GM11168 (cell line): Measurements from ENCODE around the gene MLLT1.

Experiments used
- in situ Hi-C: fragments of 300-500 bp; cut with MboI; formaldehyde crosslinking; loops from one replicate; pipeline ENCODE4 v1.12.0; 2022; ENCODE audit warnings: low sequenced_read_pairs; ENCODE audit not compliant: unreplicated experiment

Gene MLLT1

DNA sequence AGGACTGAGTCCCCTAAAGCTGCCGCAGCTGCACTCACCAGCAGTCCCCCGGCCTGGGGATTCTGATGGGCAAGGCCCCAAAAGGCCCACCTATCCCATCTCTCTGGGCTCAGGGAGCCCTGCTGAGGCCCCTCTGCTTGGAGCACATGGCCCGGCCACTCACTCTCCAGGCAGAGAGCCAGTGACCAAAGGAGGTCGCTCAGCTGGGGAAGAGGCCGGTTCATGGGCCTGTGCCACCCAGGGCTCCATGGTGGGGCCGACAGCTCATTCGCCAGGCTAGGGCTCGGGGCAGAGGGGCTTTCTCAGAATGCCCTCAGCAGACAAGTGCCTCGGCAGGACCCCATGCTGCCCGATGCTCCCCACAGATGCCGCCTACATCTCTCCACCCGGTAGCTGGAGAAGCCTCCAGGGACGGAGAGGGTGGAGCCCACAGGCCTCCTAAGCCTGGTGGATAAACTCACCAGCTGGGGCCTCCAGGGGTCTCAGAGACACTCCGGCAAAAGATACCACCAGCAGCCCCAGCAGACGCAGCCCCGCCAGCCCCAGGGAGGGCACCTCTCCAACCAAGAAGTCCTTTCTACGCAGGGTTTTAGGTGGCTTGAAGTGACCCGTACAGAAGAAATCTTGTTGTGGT lies 54.4 kb downstream of the MLLT1 start:
- in situ Hi-C loops: no loop called here

DNA sequence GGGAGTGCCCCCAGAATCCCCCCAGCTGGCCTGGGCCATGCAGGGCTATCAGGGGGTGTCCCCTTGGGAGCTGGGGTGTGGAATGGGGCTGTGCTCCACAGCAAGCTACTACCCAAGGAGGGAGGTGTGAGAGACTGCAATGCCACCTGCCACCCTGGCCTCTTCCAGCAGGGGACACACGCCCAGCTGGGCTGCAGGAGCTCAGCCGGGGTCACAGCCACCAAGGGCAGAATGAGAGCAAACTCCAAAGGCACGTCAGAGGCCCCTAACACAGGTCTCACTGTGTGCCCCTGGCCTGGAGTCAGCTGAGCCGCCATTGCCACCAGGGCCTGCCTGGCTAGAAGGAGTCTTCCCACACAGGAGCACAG lies 55.5 kb downstream of the MLLT1 start:
- in situ Hi-C loops: no loop called here

DNA sequence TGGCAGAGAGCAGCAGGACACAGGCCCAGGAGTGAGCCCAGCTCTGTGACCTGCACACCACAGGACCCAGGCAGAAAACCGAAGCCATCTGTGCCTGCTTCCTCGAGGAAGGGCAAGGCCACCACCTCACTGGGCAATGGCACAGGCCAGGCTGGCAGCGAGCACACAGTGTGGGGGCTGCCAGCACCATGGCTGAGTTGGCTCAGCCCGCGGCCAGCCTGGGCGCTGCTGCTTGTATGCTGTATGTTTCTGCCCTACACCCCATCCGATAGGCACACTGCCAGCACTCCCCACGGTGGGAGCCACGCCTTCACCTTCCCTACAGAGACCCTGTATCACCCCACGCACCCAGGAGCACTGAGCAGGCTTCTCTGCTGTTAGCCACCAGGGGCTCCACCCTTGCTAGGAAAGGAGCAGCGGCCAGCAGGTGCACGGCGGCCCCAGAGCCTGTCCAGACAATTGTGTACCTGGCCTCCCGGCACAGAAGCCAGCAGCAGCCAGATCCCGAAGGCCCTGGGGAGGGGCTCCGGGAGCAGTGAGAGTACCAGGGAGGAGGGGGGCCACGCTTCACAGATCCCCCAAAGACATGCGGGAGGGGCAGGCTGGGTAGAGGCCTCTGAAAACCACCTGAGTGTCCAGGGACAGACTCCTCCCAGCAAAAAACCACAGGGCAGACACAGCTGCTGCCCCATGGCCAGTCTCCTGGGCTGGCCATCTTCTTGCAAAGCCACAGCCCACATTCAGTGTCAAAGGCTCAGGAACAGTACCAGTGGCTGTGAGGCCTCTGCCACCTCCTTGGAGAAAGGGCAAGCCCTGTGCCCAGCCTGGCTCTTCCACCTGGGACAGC lies 56.1 kb downstream of the MLLT1 start:
- in situ Hi-C loops: no loop called here

DNA sequence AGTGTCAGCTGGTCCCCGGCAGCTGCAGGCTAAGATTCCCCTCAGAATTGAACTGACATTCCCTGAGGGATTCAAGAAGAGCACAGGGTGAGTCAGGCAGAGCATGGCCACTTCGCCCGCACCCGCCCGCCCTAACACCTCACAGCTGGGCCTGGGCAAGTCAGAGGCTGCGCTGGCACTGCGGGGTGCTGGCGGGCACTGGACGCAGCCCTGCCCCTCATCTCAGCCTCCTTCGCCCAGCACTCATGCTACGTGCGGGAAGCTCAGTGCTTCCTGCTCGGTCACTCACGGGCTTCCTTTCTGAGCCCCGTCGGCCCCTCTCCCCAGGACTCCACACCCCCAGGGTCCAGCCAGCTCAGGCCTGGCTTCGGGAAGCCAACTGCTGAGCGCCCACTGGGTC lies 56.9 kb downstream of the MLLT1 start:
- in situ Hi-C loops: no loop called here

DNA sequence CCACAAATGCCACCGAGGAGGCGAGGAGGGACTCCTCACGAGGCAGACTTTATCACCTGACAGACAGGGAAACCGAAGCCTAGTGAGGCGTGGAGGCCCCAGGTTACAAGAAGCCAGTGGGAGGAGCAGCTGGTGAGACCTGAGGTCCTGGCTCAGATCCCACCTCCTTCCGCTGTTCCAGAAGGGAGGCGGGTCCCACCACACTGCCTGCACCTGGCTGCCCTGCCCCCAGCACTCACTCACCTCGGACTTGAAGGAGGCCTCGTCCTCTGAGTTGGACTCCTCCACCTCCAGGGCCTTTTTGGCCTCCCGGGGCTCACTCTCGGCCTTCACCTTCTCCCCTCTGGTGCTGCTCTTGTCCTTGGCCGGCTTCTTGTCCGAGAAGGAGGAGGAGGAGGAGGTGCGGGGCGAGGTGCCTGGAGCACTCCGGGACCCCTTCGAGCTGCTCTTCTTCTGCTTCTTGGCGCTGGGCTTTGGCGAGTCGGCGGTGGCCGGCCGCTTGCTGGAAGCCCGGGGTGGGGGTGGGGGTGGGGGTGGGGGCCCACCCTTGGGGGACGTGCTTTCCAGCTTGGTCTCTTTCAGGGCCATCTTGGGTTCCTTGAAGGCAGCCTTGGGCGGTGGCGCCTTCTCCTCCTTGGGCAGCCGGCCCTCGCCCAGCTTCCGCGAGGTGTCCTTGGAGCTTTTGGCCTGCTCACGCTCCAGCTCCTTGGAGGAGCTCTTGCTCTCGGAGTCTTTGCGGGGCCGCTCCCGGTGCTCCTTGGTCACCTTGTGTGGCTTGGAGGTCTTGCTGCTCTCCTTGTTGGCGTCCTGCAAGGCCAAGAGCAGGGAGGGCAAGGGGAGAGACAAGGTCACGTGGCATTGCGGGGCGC lies 57.7 kb downstream of the MLLT1 start:
- in situ Hi-C loops: no loop called here

DNA sequence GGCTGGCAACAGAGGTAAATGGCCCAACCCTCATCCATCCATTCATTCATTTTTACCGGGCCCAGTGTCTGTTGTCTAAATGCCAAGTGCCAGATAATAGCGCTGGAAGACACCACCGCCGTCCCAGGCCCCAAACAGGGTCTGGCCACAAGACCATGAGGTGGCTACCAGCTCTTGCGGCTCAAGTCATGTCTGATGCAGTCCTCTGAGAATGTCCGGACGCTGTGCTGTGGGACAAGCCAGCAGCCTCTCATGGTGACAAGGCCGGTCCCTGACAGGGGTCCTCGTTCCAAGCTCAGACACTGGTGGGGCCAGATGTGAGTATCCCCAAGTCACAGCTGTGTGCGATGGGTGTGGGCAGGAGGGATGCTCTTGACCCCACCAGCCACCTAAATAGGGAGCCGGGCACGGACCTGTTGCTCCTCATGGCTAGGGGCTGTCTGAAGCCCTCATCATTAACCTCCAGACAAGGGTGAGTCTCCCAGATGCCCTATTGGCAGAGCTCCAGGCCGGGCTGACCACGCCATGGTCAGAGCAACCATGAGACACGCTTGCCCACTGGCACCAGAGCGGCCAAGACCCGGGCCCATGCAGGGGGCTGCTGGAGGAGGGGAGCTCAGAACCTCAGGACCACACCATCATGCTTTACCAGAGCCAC lies 58.4 kb downstream of the MLLT1 start:
- in situ Hi-C loops: no loop called here

DNA sequence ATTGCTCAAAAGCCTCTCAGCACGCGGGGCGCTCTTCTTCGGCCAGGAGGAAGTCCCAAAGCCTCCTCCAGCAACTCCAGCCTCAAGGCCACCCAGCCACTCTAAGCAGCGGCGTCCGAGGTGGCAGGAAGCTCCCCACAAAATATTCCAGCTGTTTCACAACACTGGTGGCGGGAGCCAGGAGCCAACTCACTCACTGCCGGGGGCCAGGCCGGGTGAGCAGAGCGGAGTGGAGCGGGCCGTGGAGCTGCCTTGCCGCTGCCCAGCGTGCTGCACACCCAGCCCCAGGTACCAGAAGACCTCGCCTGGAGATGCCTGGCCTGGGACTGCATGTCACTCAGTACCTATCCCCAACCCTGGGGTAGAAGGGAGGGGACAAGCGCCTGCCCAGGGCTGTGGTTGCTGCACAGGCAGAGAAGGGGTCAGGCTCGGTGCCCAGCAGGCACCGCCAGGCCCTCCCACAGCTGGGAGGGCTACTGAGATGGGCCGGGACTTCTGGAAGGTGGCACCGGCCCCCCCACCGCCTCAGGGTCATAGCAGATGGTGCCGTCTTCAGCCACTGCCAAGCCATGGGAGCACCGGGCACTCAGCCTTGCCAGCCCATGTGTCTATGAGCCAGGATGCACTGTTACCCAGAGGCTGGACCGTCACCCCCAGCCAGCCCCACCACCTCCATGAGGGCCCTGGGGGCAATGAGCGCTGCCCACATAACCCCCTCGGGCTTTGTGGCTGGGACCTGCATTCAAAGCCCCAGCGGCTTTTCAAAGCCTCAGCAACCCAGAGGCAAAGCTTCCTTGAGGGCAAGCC lies 59.2 kb downstream of the MLLT1 start:
- in situ Hi-C loops: no loop called here

DNA sequence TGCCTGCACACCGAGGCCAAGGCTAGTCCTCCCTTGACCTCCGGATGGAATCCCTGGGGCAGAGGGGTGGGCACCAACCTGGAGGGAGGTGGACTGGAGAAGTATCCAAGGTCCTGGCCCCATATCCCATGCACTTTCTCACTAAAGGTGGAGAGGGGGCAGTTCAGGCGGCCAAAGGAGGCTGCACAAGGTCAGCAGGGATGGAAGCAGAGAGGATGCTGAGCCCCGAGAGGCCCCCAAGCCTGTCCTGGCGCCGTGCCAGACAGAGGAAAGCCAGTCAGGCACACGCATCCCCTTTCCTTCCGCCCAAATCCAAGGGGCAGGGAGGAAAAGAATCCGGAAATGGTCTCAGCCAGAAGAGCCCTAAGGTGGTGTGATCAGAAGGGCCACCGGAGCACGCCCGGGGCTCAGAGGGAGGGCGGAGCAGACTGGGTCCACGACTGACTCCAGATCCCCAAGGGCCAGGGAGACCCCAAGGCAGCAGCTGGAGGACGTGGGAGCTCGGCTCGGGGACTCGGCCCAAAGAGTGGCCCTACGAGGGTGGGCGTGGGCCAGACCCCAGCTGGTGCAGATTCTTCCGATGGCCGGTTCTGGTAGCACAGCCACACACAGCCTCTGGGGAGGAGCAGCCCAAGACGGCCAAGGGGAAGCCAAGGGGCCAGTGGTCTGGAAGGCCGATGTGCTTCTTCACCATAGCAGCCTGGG lies 60.0 kb downstream of the MLLT1 start:
- in situ Hi-C loops: no loop called here

DNA sequence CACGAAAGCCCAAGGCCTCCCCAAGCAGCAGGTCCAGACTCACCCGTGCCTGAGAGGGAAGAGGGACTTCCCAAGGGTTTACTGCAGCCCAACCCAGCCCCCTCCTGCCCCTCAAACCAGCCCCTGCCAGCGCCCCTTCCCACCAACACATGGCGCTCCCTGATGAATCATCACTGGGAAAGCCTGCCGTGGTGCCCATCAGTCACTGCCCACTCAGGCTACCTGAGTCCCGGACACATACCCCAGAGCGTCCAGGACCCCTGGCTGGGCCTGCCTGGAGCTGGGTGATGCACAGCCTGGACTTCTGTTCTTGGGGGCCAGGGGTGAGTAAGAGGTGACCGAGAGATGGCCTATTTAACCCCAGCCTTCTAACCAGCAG lies 60.6 kb downstream of the MLLT1 start:
- in situ Hi-C loops: no loop called here

DNA sequence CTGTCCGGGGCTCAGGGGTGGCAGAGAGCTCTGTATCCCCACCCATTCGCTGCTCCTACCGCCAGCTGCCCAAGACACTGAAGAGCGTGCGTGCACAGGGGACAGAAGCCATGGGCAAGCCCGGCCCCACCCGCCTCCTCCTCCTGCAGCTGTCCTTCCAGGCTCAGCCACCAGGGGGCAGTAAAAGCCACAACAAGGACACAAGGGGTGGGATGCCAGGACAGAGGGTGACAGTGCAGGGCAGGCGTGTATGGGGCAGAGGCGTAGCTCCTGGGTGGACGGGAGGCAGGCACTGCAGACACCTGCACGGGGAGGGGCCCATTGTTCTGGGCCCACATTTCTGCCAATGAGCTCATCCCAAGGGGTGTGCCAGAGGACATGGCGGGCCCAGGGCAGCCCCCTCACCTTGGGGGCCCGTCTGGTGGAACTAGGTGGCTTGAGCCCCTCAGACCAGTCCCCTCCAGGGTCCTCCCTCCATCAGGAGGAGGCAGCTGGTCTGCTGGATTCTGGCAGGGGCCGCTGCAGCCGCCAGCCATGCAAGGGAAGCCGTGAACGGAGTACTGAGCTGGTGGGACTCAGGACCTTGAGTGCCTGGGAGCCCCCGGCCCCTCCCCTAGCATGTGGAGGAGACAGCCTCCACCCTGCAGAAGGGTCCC lies 61.2 kb downstream of the MLLT1 start:
- in situ Hi-C loops: no loop called here

DNA sequence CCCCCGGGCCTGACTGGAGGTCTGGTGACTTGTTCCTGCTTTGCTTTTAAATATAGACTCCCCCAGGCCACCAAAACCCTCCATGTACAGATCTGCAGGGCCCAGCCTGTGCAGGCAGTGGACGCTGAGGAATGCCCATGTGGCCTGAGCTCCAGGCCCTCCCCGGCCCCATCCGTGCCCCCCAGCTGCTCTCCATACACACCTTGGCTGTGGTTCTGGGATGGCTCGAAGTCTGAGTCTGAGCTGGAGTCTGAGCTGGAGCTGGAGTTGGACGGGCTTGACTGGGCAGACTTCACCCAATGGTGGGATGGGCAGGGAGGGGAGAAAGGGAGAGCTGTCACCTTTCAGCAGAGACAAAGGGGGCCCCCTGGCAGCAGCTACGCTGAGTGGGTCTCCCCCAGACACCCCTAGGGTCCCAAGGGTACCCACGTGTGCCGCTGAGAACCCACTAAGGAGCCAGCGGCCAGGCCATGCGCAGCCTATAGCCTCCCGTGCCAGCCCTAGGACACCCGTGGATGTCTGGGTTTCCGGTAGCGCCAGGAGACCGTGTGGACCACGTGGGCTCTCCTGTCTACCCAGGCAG lies 61.9 kb downstream of the MLLT1 start:
- in situ Hi-C loops: no loop called here

DNA sequence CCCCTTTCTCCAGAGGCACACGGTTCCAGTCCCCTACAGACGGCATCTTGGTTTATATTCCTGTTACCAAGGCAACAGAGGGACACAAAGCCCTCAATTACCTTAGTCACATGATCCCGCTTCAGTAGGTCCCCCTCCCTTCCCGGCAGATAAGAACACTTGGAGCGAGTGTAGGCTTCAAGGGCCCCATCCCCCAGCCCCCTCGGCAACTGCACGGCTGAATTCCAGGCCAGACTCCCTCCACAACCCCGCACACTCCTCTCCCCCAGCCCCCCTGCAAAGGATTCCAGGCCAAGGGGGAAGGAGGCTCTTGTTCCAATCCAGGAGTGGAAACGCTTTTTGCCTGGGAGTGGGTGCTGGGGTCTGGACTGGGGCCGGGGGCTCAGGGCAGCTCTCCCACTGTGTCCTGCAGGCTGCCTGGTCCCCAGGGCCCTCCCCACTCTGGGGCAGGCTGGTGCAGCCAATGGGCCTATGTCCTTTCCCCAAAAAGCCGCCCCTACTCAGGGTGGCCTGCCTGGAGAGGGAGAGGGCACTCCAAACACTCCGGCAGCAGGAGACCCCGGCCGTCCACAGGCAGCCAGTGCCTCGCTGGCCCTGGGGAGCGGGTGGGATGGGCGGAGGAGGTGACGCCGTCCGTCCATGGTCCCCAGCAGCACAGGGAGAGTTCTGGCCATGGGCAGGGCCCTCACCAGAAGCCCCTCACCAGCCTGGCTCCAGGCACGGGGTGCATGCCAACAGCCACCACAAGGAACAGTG lies 62.6 kb downstream of the MLLT1 start:
- in situ Hi-C loops: no loop called here

DNA sequence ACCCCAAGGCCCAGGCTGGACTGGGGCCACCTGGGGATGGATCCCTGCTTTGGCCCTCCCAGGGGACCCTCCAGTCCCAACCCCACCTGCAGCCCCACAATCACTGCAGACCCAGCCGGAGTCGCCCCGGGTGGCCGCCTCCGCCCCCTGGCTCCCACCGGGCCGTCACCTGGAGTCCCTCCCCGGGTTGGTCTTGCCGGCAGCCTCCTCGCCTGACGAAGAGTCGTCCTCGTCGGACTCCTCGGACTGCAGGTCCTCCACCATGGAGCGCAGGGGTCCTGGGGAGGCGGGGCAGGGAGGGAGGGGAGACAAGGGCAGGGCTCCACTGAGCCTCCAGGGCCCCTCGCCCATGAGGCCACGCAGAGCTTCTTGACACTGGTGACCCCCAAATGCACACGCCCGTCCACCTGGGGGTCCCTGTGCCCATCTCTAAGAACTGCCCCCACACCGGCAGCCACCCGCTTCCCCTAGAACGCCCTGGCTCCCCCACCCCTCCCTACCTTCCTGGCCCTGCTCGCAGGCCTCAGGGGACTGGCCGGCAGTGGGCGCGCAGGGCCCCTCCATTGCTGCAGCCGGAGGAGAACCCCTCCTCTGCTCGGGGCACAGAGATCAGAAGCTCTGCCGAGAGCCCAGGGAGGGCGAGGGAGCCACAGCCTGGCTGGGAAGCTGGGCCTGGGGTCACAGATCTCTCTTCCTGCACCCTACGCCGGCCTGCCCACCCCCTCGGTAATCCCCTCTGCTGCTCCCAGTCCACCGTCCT lies 63.4 kb downstream of the MLLT1 start:
- in situ Hi-C loops: no loop called here

DNA sequence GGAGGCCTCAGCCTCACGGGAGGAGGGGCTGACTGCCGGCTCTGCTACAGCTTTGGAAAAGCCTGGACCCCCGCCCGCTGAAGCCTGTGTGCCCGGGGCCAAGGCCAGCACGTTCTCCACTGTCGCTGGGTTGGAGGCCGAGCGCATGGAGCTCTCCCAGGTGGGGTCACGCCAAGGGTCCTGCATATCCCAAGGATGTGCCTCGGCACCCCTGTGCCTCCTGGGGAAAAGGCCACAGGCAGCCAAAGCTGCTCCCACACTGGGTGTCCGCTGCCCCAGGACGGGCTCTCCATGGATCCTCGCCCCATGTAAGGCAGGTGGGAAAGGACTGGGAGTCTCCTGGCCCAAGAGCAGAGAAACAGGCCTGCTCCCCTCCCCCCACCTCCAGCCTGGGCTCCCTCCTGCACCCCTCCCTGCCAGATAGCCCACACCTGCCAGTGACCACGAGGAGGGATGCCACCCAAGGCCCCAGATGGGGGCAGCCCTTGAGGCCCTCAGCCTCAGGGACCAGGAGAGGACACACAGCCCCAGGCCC lies 64.0 kb downstream of the MLLT1 start:
- in situ Hi-C loops: no loop called here

DNA sequence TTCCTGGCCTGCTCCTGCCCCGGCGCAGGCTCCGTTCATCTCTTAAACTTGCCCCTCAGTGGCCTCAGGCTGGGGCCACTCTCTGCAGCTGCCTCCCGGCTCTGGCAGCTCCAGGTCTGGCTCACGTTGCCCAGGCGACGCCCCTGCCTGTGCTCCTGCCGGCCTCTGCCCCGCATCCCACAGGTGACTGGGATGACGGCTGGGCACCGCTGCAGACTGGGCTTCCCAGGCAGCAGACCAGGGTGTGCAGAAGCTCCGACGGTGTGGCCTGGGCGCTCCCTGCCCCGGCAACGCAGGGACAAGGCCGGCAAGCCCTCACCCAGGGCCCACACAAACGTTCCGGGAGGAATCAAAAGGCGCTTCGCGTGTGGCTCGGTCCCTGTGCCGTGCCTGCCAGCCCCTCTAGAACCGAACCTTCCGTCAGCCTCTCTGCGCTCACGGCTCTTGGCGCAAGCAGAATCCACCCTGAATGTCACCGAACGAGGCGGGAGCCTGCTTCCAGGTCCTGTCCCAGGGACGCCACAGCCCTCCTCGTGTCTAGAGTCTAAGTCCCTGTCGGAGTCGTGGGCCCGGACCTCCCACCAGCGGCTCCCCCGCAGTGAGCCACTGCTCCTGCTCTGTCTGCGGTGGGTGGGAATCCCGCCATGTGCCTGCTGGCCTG lies 64.8 kb downstream of the MLLT1 start:
- in situ Hi-C loops: no loop called here
